GM19035 (cell line): ENCODE data around the gene FIS1.
"Not testable (repeated sequence)": the region's sequence is repeated elsewhere in the genome, so short reads cannot be mapped to it uniquely, and the experiment has no call there.

Experiments used
- ATAC-seq: cut with Tn5 transposase; IDR thresholded peaks from one replicate; pipeline ENCODE4 v1.9.1; 2021; ENCODE audit not compliant: unreplicated experiment

FIS1 gene

GRCh38 chr7:101206665-101207042 is 38.2 kb downstream of the FIS1 start:
- ATAC-seq = no peak

GRCh38 chr7:101205901-101206664 is 38.8 kb downstream of the FIS1 start:
- no peak for ATAC-seq

GRCh38 chr7:101203740-101204738 is 40.8 kb downstream of the FIS1 start:
- not testable (repeated sequence) for ATAC-seq

DNA sequence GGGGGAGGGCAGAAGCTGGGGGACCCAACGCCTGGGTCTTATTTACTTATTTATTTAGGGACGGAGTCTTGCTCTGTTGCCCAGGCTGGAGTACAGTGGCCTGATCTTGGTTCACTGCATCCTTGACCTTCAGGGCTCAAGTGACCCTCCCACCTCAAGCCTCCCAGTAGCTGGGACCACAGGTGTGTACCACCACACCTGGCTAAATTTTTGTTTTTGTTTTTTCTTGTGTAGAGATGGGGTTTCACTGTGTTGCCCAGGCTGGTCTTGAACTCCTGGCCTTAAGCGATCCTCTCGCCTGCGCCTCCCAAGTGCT is 42.3 kb downstream of the FIS1 start:
- ATAC-seq = no peak

DNA sequence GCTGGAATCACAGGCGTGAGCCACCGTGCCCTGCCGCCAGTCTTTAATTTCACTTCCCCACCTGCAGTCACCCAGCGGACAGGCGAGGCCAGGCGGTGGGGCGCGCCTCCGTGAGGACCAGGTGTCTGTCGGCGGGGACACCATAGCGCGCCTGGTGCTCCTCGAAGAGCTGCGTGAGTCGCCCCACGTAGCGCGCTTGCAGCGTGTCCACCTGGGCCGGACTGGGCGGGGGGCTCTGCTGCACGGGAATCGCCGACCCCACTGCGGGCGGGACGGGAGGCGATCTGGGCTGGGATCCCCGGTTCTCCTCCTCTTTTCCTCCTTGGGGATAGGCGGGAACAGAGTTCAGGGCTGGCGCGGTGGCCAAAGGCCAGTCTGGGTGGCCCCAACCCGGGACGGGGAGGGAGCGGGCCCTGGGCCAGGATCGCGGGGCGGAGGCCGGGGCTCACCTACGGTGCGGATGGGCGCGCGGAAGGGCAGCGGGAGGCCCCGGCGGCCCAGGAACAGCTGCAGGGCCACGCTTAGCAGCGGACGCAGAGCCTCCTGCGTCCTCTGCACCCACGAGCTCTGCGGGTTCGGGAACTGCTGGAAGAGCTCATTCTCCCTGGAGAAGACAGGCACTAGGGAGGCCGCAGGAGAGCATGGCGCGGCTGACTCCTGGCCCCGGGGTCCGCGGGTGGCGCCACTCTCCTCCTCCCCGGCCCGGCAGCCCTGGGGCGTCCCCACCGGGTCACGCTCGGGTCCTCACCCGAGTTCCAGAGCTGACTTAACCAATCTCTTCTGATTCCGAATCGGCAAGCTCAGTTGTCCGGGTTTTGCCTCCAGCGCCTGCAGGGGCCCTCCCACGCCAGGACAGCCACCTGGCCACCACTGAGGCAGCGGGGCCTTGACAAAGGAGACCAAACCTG is 42.9 kb downstream of the FIS1 start:
- ATAC-seq = no peak

- no peak for ATAC-seq
Observed at GRCh38 chr7:101200862-101201599, 43.9 kb downstream of the FIS1 start, which contains the start of gene MOGAT3. Gene MOGAT3 (minus strand): TSS chr7:101201036. CDS start chr7:101200854, 182 bp downstream.

DNA sequence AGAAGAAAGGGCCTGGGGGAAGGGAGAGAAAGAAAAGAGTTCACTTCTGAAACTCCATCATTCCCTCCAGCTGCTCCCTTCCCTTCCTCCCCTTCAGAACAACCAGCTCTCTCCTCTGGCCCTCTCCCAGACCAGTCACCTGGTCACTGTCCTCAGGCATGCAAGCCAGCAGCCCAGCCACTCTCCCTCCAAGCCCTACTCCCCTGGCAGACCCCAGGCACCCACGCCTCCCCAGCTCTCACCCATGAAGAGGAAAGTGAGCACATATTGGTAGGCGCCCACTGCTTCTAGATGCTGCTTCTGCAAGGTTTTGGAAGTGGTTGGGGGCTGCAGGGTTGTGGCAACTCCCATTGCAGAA is 44.4 kb downstream of the FIS1 start:
- no peak for ATAC-seq

- not testable (repeated sequence) for ATAC-seq
Observed at GRCh38 chr7:101199522-101199921, 45.4 kb downstream of the FIS1 start.

- ATAC-seq = no peak
Observed at GRCh38 chr7:101198476-101198875, 46.4 kb downstream of the FIS1 start.

GRCh38 chr7:101197991-101198390 is 46.9 kb downstream of the FIS1 start:
- ATAC-seq = no peak

GRCh38 chr7:101195884-101196283 is 49.0 kb downstream of the FIS1 start:
- ATAC-seq = no peak
